IPS-NIHi11 (cell line): ENCODE data around the gene KRT31.
"Not testable (repeated sequence)": the region's sequence is repeated elsewhere in the genome, so short reads cannot be mapped to it uniquely, and the experiment has no call there.

ENCODE experiments used
- DNase-seq: peaks from one replicate; pipeline ENCODE4 v3.0.0; 2012; ENCODE audit warnings: mixed read lengths, low spot score

The KRT31 gene

GRCh38 chr17:41396996-41397660, at the start of gene KRT31:
KRT31 (minus strand) TSS chr17:41397608; CDS start chr17:41397539, 69 bp downstream.
- no peak for DNase-seq

GRCh38 chr17:41446806-41447205, 49.4 kb upstream of the KRT31 start:
- no peak for DNase-seq

DNA sequence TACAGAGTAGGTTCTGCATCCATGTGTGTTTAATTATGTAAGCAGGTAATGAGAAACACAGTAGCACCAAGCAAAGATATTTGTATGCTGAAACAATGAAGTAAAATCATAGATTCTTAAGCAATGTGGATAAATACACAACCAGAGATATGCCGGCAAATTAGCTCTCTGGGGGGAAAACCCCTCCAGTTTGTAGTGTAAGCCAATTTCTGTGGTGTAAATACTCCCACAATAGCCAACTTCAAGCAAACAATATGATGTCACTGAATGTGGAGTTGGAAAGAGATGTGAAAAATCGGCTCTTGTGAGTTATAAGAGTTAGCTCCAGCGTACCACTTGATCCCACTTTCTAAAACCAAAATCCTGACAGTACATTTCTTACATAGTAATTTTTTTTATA, 47.2 kb upstream of the KRT31 start:
- no peak for DNase-seq

DNA sequence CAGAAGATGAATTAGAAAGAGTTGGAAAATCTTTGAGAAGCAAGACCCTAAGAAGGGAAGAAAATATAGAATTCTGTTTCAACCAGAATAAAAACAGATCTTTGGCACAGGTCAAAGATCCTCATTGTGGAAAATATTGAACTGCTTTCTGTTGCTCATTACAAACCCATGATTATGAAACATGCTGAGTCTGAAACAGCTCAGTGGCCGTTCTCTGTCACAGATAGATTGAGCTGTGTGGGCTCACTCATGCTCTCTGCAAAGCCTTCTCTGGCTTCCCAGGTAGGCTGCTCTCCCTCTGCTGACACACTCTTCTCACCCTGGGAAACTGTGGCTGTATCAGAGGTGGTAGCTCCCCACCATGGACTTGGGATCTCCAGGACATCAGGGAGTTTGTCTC, 46.8 kb upstream of the KRT31 start:
- no peak for DNase-seq

DNA sequence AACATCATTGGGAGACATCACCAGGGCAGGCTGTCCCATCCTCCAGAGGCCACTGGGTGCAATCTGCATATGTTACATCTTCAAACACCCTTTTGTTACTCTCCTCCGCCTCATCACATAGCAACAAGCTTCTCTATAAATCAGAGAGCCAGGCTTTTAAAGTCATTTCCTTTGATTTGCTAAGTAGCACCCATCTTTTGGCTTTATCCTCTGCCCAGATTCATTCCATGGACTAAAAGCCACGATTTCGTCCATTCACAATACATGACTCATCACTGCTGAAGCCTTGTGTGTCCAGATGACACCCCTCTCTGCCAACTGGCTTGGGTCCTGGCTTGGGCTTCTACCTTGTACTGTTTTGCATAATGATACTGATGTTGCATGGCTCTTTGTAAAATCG, 45.3 kb upstream of the KRT31 start:
- no peak for DNase-seq

- no peak for DNase-seq
These were observed 43.2 kb upstream of the KRT31 start, which contains the start of gene KRT38 for GRCh38 chr17:41440531-41441033. KRT38 (minus strand) TSS chr17:41440983; CDS start chr17:41440921, 62 bp downstream.

DNA sequence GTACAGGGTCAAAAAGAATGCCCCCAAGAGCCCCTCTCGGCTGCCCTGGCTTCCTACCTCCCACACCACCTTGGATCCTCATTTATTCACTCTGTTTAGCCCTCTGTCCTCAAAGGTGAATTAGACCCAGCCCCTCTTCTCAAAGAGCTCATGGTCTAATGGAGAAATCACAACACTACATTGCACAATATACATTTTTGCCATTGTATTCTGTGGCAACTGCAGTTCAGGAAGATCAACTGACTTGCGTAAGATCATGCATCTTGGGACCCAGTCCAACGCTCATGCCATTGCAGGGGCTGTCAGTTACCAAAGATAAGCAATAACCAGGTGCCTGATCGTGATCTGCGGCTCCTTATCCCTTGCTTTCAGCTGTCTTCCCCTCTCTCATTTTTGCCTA, 42.0 kb upstream of the KRT31 start:
- DNase-seq, result no peak

DNA sequence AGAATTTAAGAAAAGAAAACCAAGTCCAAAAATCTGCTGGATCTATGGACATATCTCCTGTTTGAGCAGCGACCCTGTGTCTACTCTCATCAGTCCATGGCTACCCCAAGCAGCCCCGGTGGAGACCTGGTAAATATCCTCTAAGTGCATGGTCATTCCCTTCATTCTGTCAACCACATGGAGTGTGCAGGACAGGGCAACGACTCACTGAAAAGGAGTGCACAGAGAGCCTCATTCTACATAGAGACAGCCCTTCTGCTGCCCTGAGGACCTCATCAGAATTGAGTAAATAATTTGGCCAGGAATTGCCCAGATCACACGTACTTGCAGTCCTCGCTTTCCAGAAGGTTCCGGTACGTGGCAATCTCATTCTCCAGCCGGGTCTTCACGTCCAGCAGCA, 40.4 kb upstream of the KRT31 start:
- no peak for DNase-seq

- DNase-seq, result no peak
These were observed 39.8 kb upstream of the KRT31 start for GRCh38 chr17:41437254-41437653.

- no peak for DNase-seq
These were observed 37.0 kb upstream of the KRT31 start for GRCh38 chr17:41434415-41434814.

GRCh38 chr17:41434005-41434404, 36.6 kb upstream of the KRT31 start:
- no peak for DNase-seq

DNA sequence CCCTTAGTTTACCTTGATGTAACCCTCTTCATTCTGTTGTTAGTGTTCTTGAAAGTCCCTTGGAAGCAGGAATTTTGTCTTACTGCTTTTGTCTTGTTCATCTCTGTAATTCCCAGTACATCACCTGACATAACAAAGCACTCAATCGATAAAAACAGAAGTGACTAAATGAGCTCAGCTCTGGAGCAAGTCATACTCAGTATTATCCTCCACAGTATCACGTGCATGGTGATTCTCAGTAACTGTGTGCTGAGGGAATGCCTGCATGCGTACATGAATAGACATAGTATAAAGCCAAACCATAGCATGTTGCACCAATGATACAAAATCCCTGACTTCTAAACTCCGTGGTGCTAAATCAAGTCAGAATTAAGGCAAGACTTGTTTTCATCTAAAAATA, 36.2 kb upstream of the KRT31 start:
- DNase-seq, result no peak

DNA sequence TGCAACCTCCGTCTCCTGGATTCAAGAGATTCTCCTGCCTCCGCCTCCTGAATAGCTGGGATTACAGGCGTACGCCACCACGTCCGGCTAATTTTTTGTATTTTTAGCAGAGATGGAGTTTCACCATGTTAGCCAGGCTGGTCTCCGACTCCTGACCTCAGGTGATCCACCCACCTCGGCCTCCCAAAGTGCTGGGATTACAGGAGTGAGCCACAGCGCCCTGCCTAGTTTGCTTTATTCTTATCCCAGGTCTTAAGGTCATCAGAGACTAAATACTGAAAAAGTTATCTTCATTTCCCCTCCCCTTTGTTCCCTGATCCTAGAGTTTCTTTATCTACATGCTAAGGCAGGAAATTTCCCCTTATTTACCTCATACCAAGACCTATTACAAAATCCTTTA, 33.0 kb upstream of the KRT31 start:
- DNase-seq, result not testable (repeated sequence)

GRCh38 chr17:41429667-41430066, 32.3 kb upstream of the KRT31 start:
- no peak for DNase-seq

DNA sequence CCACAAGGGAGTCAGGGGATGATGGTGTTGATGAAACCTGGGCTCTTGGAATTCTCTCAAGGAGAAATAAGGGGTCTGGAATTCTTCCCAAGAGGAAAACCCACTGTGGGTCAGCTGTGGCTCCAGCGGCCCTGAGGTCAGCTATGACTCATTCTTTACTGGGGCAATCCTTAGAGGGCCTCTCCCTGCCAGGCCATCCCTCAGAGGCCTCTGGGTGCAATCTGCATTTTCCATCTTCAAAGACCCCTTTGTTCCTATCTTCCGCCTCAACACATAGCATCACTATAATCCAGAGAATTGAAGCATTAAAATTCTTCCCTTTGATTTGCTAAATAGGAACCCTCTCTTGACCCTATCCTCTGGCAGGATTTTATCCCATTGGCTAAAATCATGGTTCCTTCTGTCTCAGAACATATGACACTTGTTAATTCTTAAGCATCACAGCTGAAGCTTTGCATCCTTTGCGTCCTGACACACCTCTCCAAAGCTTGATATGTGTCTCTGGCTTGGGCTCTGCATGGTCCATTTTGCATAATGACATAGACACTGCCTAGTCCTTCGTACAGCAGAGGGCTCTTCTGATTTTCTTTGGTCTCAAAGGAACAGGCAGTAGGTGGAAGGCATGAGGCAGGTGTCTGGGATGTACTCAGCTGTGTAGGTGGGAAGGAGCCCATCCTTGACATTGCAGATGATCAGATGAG, 31.3 kb upstream of the KRT31 start:
- no peak for DNase-seq

DNA sequence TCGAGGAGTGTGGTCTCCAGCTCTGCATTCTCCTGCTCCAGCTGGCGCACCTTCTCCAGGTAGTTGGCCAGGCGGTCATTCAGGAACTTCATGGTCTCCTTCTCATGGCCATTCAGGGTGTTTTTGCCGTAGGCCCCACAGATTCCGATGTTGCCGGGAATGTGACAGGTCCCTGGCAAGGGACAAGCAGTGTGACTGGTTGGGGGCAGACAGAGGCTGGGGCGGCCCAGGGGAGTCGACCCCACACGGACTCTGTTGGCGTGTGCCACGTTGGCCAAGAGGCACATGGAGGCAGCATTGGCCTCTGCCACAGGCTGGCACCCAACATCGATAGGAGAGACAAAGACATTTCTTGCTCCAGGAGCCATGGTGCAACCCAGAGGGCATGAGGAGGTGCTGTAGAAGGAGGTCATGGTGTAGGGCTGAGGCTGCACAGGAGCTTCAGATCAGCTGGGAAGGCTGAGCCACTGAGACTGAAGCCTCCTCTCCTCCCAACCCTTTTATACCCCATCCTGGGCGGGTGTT, 26.8 kb upstream of the KRT31 start, which contains the start of gene KRT37:
KRT37 (minus strand) TSS at position 475 of the 525 bp plus-strand sequence; CDS start at position 413, 62 bp downstream.
- no peak for DNase-seq

- not testable (repeated sequence) for DNase-seq
These were observed 25.2 kb upstream of the KRT31 start for GRCh38 chr17:41422586-41422985.

DNA sequence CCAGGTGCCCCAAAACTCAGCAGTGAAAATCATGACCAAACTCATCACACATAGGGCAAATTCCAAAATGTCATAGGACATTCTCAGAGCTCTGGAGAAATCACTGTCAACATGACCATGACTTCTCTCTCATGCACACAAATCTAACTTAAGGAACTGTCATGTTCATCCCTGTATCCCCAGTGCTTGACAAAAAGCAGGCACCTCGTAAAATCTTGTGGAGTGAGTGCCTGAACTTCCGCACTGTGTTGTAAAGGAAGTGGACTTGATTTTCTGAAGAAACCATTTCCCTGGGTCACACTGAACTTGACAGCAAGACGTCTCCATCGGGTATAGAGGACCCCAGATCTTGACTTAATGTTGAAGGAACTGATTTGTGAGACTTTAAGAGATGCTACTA, 24.2 kb upstream of the KRT31 start:
- DNase-seq, result no peak

DNA sequence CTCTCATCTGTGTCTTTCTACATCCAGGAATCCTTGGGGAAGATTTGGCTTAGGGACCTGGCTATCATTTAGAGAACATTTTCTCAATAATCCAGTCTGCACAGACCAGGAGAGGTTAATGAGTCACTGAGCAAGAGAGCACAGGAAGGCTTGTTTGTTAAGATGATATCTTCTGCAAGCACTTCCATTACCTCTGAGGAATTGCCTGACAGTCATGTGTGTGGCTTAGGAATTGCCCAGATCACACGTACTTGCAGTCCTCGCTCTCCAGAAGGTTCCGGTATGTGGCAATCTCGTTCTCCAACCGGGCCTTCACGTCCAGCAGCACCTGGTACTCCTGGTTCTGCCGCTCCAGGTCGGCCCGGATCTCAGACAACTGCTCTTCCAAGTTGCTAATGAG, 23.7 kb upstream of the KRT31 start:
- DNase-seq, result no peak

- DNase-seq, result no peak
These were observed 22.7 kb upstream of the KRT31 start for GRCh38 chr17:41420134-41420533.

- DNase-seq, result no peak
These were observed 22.3 kb upstream of the KRT31 start for GRCh38 chr17:41419716-41420115.

DNA sequence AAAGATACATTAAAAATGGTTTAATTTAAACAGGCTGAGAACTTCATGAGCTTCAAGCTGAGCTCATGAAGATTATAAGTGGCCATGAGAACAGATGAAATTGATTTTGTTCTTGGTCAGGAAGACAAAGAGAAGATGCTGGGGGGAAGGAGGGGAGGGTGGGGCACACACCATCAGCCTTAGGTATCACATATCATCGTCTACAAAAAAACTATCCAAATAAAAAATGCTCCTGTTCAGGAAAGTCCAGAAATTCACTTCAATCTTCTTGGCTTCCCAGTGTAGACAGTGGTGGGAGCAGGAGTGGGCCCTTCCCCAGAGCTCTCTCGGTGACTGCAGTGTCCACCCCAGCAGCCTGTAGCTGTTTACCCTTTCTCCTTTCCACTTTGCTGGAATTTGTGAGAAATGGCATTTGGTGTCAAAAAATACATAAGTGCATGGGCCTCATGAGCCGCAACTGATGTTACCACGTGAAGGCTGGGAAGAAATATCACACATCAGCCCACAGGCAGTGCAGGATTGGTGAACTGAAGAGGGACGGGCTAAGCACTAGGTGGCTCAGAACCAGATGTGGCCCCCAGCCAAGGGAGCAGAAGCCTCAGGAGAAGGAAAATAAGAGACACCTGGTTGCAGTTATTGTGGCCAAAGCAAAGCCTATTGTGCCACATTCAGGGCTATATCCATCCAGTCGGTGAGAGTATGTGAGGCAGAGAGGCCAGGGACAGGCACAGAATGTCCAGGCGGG, 20.9 kb upstream of the KRT31 start:
- DNase-seq, result no peak
